Esophagus (tissue), 2 donors: ENCODE measurements around the gene RFX3. TPM values are rescaled to one million over a fixed set of nuclear protein-coding genes. Genes with fewer than 3 reads are reported as not detected.

Experiments
- H3K27ac ChIP-seq, 2 donors: one replicate each; pipeline ENCODE4 v1.5.1; 2013; ENCODE audit warnings: low read depth in 2 of 2, mild to moderate bottlenecking in 2 of 2, inconsistent platforms in 1 of 2, low read length in 1 of 2, moderate library complexity in 1 of 2
- H3K27me3 ChIP-seq, 2 donors: one replicate each; pipeline ENCODE4 v1.6.1; 2013; ENCODE audit warnings: low read length in 2 of 2, control low read depth in 1 of 2, mild to moderate bottlenecking in 1 of 2; ENCODE audit not compliant: insufficient read depth in 2 of 2, control insufficient read depth in 1 of 2
- H3K36me3 ChIP-seq, 2 donors: one replicate each; pipeline ENCODE4 v1.6.1; 2013; ENCODE audit warnings: low read length in 1 of 2; ENCODE audit not compliant: control insufficient read depth in 2 of 2, insufficient read depth in 2 of 2
- H3K4me1 ChIP-seq, 2 donors: one replicate each; pipeline ENCODE4 v1.6.1; 2013; ENCODE audit warnings: low read length in 1 of 2; ENCODE audit not compliant: control insufficient read depth in 2 of 2, insufficient read depth in 2 of 2
- H3K4me3 ChIP-seq, 2 donors: one replicate each; pipeline ENCODE4 v1.5.1; 2013; ENCODE audit warnings: low read length in 2 of 2, mild to moderate bottlenecking in 2 of 2, low read depth in 1 of 2, moderate library complexity in 1 of 2
- H3K9me3 ChIP-seq, 2 donors: one replicate each; pipeline ENCODE4 v1.6.1; 2013; ENCODE audit warnings: mild to moderate bottlenecking in 2 of 2, low read depth in 1 of 2, low read length in 1 of 2, moderate library complexity in 1 of 2; ENCODE audit not compliant: control insufficient read depth in 2 of 2, insufficient read depth in 1 of 2
- WGBS, 2 donors: extraction: QIAGEN DNeasy Blood & Tissue Kit; methylation state at CpG; one replicate each; pipeline ENCODE4 v1.1.7; 2013; 5-methylcytosine and 5-hydroxymethylcytosine counted together
- polyA plus RNA-seq, 2 donors: library from polyadenylated mRNA; stranded (reverse); fragments of 200-250 nt; gene quantifications; one replicate each; pipeline ENCODE4 v1.2.3, GENCODE V29; 2013
- donor health status: healthy with polysubstance abuse.
- donor health status: Bipolar disorder and iron deficiency.

RFX3 gene
- polyA plus RNA-seq, 2 donors: 0.61 to 1.2 TPM

GRCh38 chr9:3348169-3348568 lies 177.6 kb downstream of the RFX3 start:
- Histone ChIP-seq H3K27ac (no peak overlapping the region), H3K4me3 (no peak overlapping the region), H3K36me3 (no peaks in the 10 kb centered on the region), H3K9me3 (no peaks in the 10 kb centered on the region), H3K27me3 (no peaks in the 10 kb centered on the region), H3K4me1 (no peaks in the 10 kb centered on the region)
- WGBS, 2 donors: 83 to 89% methylated on average over 3 of the region's 3 CpGs

GRCh38 chr9:3346549-3346948 lies 179.3 kb downstream of the RFX3 start:
- WGBS, 2 donors: 80% methylated on average over 3 of the region's 3 CpGs
- H3K4me1 ChIP-seq: no peaks in the 10 kb centered on the region
- no peaks in the 10 kb centered on the region for H3K27me3 ChIP-seq
- no peaks in the 10 kb centered on the region for H3K9me3 ChIP-seq
- H3K4me3 ChIP-seq: no peak overlapping the region
- no peaks in the 10 kb centered on the region for H3K36me3 ChIP-seq
- no peak overlapping the region for H3K27ac ChIP-seq

GRCh38 chr9:3343671-3344070 lies 182.1 kb downstream of the RFX3 start:
- H3K4me3 ChIP-seq: no peak overlapping the region
- H3K36me3 ChIP-seq: no peaks in the 10 kb centered on the region
- no peaks in the 10 kb centered on the region for H3K4me1 ChIP-seq
- no peak overlapping the region for H3K27ac ChIP-seq
- H3K27me3 ChIP-seq: no peaks in the 10 kb centered on the region
- no peaks in the 10 kb centered on the region for H3K9me3 ChIP-seq

- no peak overlapping the region for H3K4me3 ChIP-seq
- no peaks in the 10 kb centered on the region for H3K27me3 ChIP-seq
- H3K36me3 ChIP-seq: no peaks in the 10 kb centered on the region
- H3K9me3 ChIP-seq: no peaks in the 10 kb centered on the region
- H3K4me1 ChIP-seq: no peaks in the 10 kb centered on the region
- 64 to 66% methylated on average over 2 of the region's 2 CpGs for WGBS, 2 donors
- H3K27ac ChIP-seq: no peak overlapping the region
These were observed 183.5 kb downstream of the RFX3 start for GRCh38 chr9:3342159-3342777.

GRCh38 chr9:3337515-3338225 lies 188.1 kb downstream of the RFX3 start:
- Histone ChIP-seq H3K4me3 (no peak overlapping the region), H3K9me3 (no peaks in the 10 kb centered on the region), H3K27ac (peak overlapping the region in 1 of 2 donors; percentile 3), H3K27me3 (no peaks in the 10 kb centered on the region), H3K4me1 (no peaks in the 10 kb centered on the region), H3K36me3 (no peaks in the 10 kb centered on the region)
- WGBS, 2 donors: 62 to 63% methylated on average over 3 of the region's 3 CpGs

- Histone ChIP-seq H3K4me3 (no peak overlapping the region), H3K27ac (no peak overlapping the region)
- WGBS, 2 donors: 75 to 78% methylated on average over 3 of the region's 3 CpGs
These were observed 188.8 kb downstream of the RFX3 start for GRCh38 chr9:3336951-3337350.

GRCh38 chr9:3332802-3333201 lies 193.0 kb downstream of the RFX3 start:
- no peak overlapping the region for H3K4me3 ChIP-seq
- WGBS, 2 donors: 80 to 87% methylated on average over 2 of the region's 2 CpGs
- H3K27me3 ChIP-seq: no peaks in the 10 kb centered on the region
- no peaks in the 10 kb centered on the region for H3K4me1 ChIP-seq
- no peaks in the 10 kb centered on the region for H3K36me3 ChIP-seq
- H3K27ac ChIP-seq: no peak overlapping the region
- no peaks in the 10 kb centered on the region for H3K9me3 ChIP-seq

More at GRCh38 chr9:3336951-3337350, 188.8 kb downstream of the RFX3 start:
- Histone ChIP-seq H3K4me1 (no peaks in the 10 kb centered on the region), H3K9me3 (no peaks in the 10 kb centered on the region), H3K36me3 (no peaks in the 10 kb centered on the region), H3K27me3 (no peaks in the 10 kb centered on the region)

- Histone ChIP-seq H3K4me3 (no peak overlapping the region), H3K36me3 (no peaks in the 10 kb centered on the region), H3K9me3 (no peaks in the 10 kb centered on the region), H3K27me3 (no peaks in the 10 kb centered on the region), H3K4me1 (no peaks in the 10 kb centered on the region), H3K27ac (no peak overlapping the region)
- WGBS, 2 donors: 82% methylated on average over 2 of the region's 2 CpGs
These were observed 194.0 kb downstream of the RFX3 start for GRCh38 chr9:3331801-3332200.

- Histone ChIP-seq H3K4me3 (no peak overlapping the region), H3K27ac (no peak overlapping the region), H3K4me1 (no peaks in the 10 kb centered on the region), H3K9me3 (no peaks in the 10 kb centered on the region), H3K27me3 (no peaks in the 10 kb centered on the region), H3K36me3 (no peaks in the 10 kb centered on the region)
These were observed 194.9 kb downstream of the RFX3 start for GRCh38 chr9:3330792-3331420.

- H3K27me3 ChIP-seq: no peaks in the 10 kb centered on the region
- no peak overlapping the region for H3K4me3 ChIP-seq
- WGBS, 2 donors: 68 to 69% methylated on average over 2 of the region's 2 CpGs
- no peaks in the 10 kb centered on the region for H3K9me3 ChIP-seq
- no peak overlapping the region for H3K27ac ChIP-seq
- H3K4me1 ChIP-seq: no peaks in the 10 kb centered on the region
- no peaks in the 10 kb centered on the region for H3K36me3 ChIP-seq
These were observed 196.4 kb downstream of the RFX3 start for GRCh38 chr9:3329361-3329760.
